ENCODE measurements around the gene DNAH14. TPM values are rescaled to one million over a fixed set of nuclear protein-coding genes. Genes with fewer than 3 reads are reported as not detected.
"Not testable (repeated sequence)": the region's sequence is repeated elsewhere in the genome, so short reads cannot be mapped to it uniquely, and the experiment has no call there.

Gene DNAH14
- total RNA-seq, 6 donors from 2014 or later = 2.1 to 26.5 (median 12.9) TPM

DNA sequence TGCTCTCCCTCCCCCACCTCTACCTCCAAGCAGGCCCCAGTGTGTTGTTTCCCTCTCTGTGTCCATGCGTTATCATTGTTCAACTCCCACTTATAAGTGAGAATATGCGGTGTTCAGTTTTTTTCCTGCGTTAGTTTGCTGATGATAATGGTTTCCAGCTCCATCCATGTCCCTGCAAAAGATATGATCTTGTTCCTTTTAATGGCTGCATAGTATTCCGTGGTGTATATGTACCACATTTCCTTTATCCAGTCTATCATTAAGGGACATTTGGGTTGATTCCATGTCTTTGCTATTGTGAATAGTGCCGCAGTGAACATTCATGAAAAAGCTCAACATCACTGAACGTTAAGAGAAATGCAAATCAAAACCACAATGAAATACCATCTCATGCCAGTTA is 58.6 kb downstream of the DNAH14 start:
- Histone ChIP-seq H3K27me3 (no peaks in the 10 kb centered on the region), H3K27ac (no peak overlapping the region), H3K4me1 (no peaks in the 10 kb centered on the region), H3K4me3 (no peak overlapping the region), H3K36me3 (no peaks in the 10 kb centered on the region), H3K9me3 (no peaks in the 10 kb centered on the region)
- WGBS, 2 donors = 89 to 90% methylated on average over 6 of the region's 6 CpGs
- DNase-seq = no peak
- ATAC-seq (ENCODE audit: low FRiP score in 2 of 2) = no peak
- TF ChIP-seq, protein P1, sequence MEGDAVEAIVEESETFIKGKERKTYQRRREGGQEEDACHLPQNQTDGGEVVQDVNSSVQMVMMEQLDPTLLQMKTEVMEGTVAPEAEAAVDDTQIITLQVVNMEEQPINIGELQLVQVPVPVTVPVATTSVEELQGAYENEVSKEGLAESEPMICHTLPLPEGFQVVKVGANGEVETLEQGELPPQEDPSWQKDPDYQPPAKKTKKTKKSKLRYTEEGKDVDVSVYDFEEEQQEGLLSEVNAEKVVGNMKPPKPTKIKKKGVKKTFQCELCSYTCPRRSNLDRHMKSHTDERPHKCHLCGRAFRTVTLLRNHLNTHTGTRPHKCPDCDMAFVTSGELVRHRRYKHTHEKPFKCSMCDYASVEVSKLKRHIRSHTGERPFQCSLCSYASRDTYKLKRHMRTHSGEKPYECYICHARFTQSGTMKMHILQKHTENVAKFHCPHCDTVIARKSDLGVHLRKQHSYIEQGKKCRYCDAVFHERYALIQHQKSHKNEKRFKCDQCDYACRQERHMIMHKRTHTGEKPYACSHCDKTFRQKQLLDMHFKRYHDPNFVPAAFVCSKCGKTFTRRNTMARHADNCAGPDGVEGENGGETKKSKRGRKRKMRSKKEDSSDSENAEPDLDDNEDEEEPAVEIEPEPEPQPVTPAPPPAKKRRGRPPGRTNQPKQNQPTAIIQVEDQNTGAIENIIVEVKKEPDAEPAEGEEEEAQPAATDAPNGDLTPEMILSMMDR (IDR thresholded peaks at IDR 0.05) = no peak
- TF ChIP-seq POLR2A (IDR thresholded peaks at IDR 0.05) = no peak
- TF ChIP-seq EP300 (IDR thresholded peaks at IDR 0.05) = no peak
- no peak for TF ChIP-seq POLR2AphosphoS5 (IDR thresholded peaks at IDR 0.05)

DNA sequence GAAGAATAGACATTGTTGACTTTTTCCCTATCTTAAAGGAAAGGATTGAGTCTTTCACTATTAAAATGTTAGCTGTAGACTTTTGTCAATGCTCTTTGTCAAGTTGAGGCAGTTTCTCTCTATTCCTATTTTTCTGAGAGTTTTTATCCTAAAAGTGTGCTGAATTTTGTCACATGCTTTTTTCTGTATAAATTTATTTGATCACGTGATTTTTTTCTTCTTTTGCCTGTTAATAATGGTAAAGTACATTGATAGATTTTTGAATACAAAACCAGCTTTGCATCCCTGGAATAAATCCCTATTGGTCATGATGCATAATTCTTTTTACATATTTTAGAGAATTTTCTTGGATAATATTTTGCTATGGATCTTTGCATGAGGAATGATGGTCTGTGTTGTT is 60.1 kb downstream of the DNAH14 start:
- no peak for ATAC-seq (ENCODE audit: low FRiP score in 2 of 2)
- TF ChIP-seq, protein P1 (IDR thresholded peaks at IDR 0.05) = no peak
- no peak for TF ChIP-seq POLR2AphosphoS5 (IDR thresholded peaks at IDR 0.05)
- DNase-seq = no peak
- H3K4me1 ChIP-seq = no peaks in the 10 kb centered on the region
- no peaks in the 10 kb centered on the region for H3K9me3 ChIP-seq
- H3K27ac ChIP-seq = no peak overlapping the region
- H3K4me3 ChIP-seq = no peak overlapping the region
- 72 to 77% methylated on average over 1 of the region's 1 CpG for WGBS, 2 donors
- H3K27me3 ChIP-seq = no peaks in the 10 kb centered on the region
- no peaks in the 10 kb centered on the region for H3K36me3 ChIP-seq

- H3K9me3 ChIP-seq; H3K27me3 ChIP-seq; H3K4me3 ChIP-seq; DNase-seq; H3K36me3 ChIP-seq; H3K4me1 ChIP-seq; H3K27ac ChIP-seq; ATAC-seq (ENCODE audit: low FRiP score in 2 of 2): not testable (repeated sequence)
- 97 to 98% methylated on average over 5 of the region's 5 CpGs for WGBS, 2 donors
Observed at GRCh38 chr1:224991550-224991949, 62.1 kb downstream of the DNAH14 start.

DNA sequence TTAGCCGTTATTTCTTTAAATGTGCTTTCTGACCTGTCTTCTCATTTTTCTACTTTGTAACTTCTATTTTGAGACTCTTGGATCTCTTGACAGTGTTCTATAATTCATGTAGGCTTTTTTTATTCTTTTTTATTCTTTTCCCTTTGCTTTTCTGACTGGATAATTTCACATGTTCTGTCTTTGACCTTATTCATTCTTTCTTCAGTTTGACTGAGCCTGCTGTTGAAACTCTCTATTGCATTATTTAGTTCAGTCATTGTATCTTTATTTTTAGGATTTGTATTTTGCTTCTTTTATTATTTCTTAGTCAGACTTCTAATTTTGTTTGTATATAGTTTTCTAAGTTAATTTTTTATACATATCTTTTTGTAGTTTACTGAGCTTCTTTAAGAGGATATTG is 66.1 kb downstream of the DNAH14 start:
- no peak for TF ChIP-seq POLR2AphosphoS5 (IDR thresholded peaks at IDR 0.05)
- no peak for TF ChIP-seq POLR2A (IDR thresholded peaks at IDR 0.05)
- TF ChIP-seq EP300 (IDR thresholded peaks at IDR 0.05) = no peak
- TF ChIP-seq, protein P1 (IDR thresholded peaks at IDR 0.05) = no peak
- Histone ChIP-seq H3K36me3 (no peaks in the 10 kb centered on the region), H3K9me3 (peaks cover 0 to 8% (median 4%) of the 10 kb centered on the region in 4 donors), H3K4me1 (no peaks in the 10 kb centered on the region), H3K27me3 (no peaks in the 10 kb centered on the region), H3K27ac (no peak overlapping the region), H3K4me3 (no peak overlapping the region)
- DNase-seq = no peak
- 71 to 91% methylated on average over 1 of the region's 1 CpG for whole genome bisulfite sequencing, 2 donors
- ATAC-seq (ENCODE audit: low FRiP score in 2 of 2) = no peak

DNA sequence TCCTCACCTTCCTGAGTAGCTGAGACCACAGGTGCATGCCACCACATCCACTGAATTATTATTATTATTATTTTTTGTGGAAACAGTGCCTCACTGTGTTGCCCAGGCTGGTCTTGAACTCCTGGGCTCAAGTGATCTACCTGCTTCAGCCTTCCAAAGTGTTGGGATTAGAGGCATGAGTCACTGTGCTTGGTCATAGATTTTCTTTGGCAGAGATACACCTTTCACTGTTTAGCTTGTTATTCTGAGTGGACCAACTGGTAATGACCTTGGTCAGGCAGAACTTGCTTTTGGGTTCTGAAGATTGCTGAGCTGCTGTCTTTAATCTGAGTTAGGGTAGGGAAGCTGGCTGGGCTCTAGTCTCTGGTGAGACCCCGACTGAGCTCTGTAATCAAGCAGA is 66.8 kb downstream of the DNAH14 start:
- no peak for ATAC-seq (ENCODE audit: low FRiP score in 2 of 2)
- no peak for DNase-seq
- H3K27ac ChIP-seq = no peak overlapping the region
- H3K4me3 ChIP-seq = no peak overlapping the region
- no peaks in the 10 kb centered on the region for H3K36me3 ChIP-seq
- no peaks in the 10 kb centered on the region for H3K4me1 ChIP-seq
- H3K9me3 ChIP-seq = peaks cover 0 to 8% (median 4%) of the 10 kb centered on the region in 4 donors
- 80 to 100% methylated on average over 1 of the region's 1 CpG for WGBS, 2 donors
- H3K27me3 ChIP-seq = no peaks in the 10 kb centered on the region
- TF ChIP-seq, protein P1 (IDR thresholded peaks at IDR 0.05) = no peak
